HEK293T (cell line): ENCODE data around the gene HTR3C.
"Not testable (repeated sequence)": the region's sequence is repeated elsewhere in the genome, so short reads cannot be mapped to it uniquely, and the experiment has no call there.

Experiments used
- CTCF ChIA-PET: fragments of 350-600 bp; formaldehyde crosslinking; extraction: SDS; loops from one replicate; lab custom pipeline; 2021; ENCODE audit warnings: antibody characterized with exemption, inconsistent platforms; lab: Yijun Ruan, JAX
- POLR2A ChIA-PET: fragments of 350-600 bp; formaldehyde crosslinking; extraction: SDS; loops from one replicate; lab custom pipeline; 2020; ENCODE audit warnings: antibody characterized with exemption, inconsistent platforms; lab: Yijun Ruan, JAX
- DNase-seq: peaks from one replicate; pipeline ENCODE4 v3.0.0; 2012; ENCODE audit warnings: mixed read lengths; ENCODE audit errors: extremely low spot score
- ARNT ChIP-seq: fragments of 450-650 bp; IDR thresholded peaks from 2 replicates; pipeline ENCODE4 v1.6.1; 2017; ENCODE audit warnings: mild to moderate bottlenecking
- BHLHE40 ChIP-seq: fragments of 450-650 bp; IDR thresholded peaks from 2 replicates; pipeline ENCODE4 v1.6.1; 2016; ENCODE audit warnings: mild to moderate bottlenecking, moderate library complexity, borderline replicate concordance
- CTBP1 ChIP-seq: fragments of 450-650 bp; IDR thresholded peaks from 2 replicates; pipeline ENCODE4 v1.6.1; 2016; ENCODE audit warnings: borderline replicate concordance
- ELF4 ChIP-seq: fragments of 450-650 bp; IDR thresholded peaks from 2 replicates; pipeline ENCODE4 v1.6.1; 2017; ENCODE audit warnings: antibody characterized with exemption
- FOXA1 ChIP-seq: fragments of 450-650 bp; IDR thresholded peaks from 2 replicates; pipeline ENCODE4 v1.6.1; 2016; ENCODE audit warnings: mild to moderate bottlenecking
- FOXK2 ChIP-seq: fragments of 450-650 bp; IDR thresholded peaks from 2 replicates; pipeline ENCODE4 v1.6.1; 2016; ENCODE audit warnings: mild to moderate bottlenecking
- FOXM1 ChIP-seq: fragments of 450-650 bp; IDR thresholded peaks from 2 replicates; pipeline ENCODE4 v1.6.1; 2017; ENCODE audit warnings: mild to moderate bottlenecking, borderline replicate concordance
- HDGF ChIP-seq: fragments of 450-650 bp; IDR thresholded peaks from 2 replicates; pipeline ENCODE4 v1.6.1; 2017; ENCODE audit warnings: antibody characterized with exemption, borderline replicate concordance
- L3MBTL2 ChIP-seq: fragments of 450-650 bp; conservative IDR thresholded peaks from 2 replicates; pipeline ENCODE4 v1.6.1; 2016; ENCODE audit warnings: mild to moderate bottlenecking
- LEF1 ChIP-seq: fragments of 450-650 bp; IDR thresholded peaks from 2 replicates; pipeline ENCODE4 v1.6.1; 2017; ENCODE audit warnings: mild to moderate bottlenecking, borderline replicate concordance
- NFRKB ChIP-seq: fragments of 450-650 bp; IDR thresholded peaks from 2 replicates; pipeline ENCODE4 v1.6.1; 2016; ENCODE audit warnings: mild to moderate bottlenecking, moderate library complexity
- PKNOX1 ChIP-seq: fragments of 450-650 bp; IDR thresholded peaks from 2 replicates; pipeline ENCODE4 v1.6.1; 2016
- SP1 ChIP-seq: fragments of 450-650 bp; IDR thresholded peaks from 2 replicates; pipeline ENCODE4 v1.6.1; 2017
- SUZ12 ChIP-seq: fragments of 450-650 bp; IDR thresholded peaks from 2 replicates; pipeline ENCODE4 v1.6.1; 2016; ENCODE audit warnings: mild to moderate bottlenecking
- TARDBP ChIP-seq: fragments of 450-650 bp; IDR thresholded peaks from 2 replicates; pipeline ENCODE4 v1.6.1; 2016
- ZNF384 ChIP-seq: fragments of 450-650 bp; IDR thresholded peaks from 2 replicates; pipeline ENCODE4 v1.6.1; 2016

Gene HTR3C

GRCh38 chr3:184029443-184029842, 23.4 kb upstream of the HTR3C start:
- TF ChIP-seq FOXA1 (no peak), SP1 (no peak), SUZ12 (no peak), NFRKB (no peak), PKNOX1 (no peak), BHLHE40 (no peak), ARNT (no peak), LEF1 (no peak), ZNF384 (no peak), L3MBTL2 (no peak), FOXM1 (no peak)
- POLR2A ChIA-PET = no interaction called here
- no peak for DNase-seq
- CTCF ChIA-PET = no interaction called here

GRCh38 chr3:184030536-184030935, 22.3 kb upstream of the HTR3C start:
- DNase-seq = no peak
- TF ChIP-seq CTBP1 = no peak
- TF ChIP-seq ZNF384 = no peak
- CTCF ChIA-PET = no interaction called here
- POLR2A ChIA-PET = no interaction called here

GRCh38 chr3:184031187-184031792, 21.6 kb upstream of the HTR3C start, which contains the start of gene HTR3D:
TSS of gene HTR3D (plus strand) at chr3:184031742. CDS start at chr3:184031742, 0 bp downstream.
- POLR2A ChIA-PET = no interaction called here
- CTCF ChIA-PET = no interaction called here
- TF ChIP-seq ARNT (no peak), FOXK2 (no peak)
- DNase-seq = no peak

GRCh38 chr3:184037816-184038215, 15.0 kb upstream of the HTR3C start:
- ChIA-PET CTCF (no interaction called here), POLR2A (no interaction called here)
- no peak for TF ChIP-seq SP1
- no peak for TF ChIP-seq TARDBP
- TF ChIP-seq HDGF = no peak
- TF ChIP-seq SUZ12 = no peak
- TF ChIP-seq ELF4 = no peak
- no peak for TF ChIP-seq LEF1
- no peak for TF ChIP-seq ZNF384
- no peak for TF ChIP-seq CTBP1
- TF ChIP-seq ARNT = no peak
- TF ChIP-seq NFRKB = no peak
- no peak for TF ChIP-seq FOXA1
- no peak for TF ChIP-seq FOXM1
- no peak for TF ChIP-seq PKNOX1
- no peak for TF ChIP-seq L3MBTL2
- TF ChIP-seq FOXK2 = no peak
- TF ChIP-seq BHLHE40 = no peak
- no peak for DNase-seq

- DNase-seq, CTCF ChIA-PET, POLR2A ChIA-PET: not testable (repeated sequence)
Observed at GRCh38 chr3:184038307-184038706, 14.5 kb upstream of the HTR3C start.

- ChIA-PET CTCF (no interaction called here), POLR2A (interaction anchor here (0.8 kb wide), 1 partner anchor 95 kb away, joined by 3 read pairs; the partner anchor contains the start of gene EIF2B5)
- DNase-seq = no peak
- TF ChIP-seq FOXM1 (no peak), SP1 (no peak), L3MBTL2 (no peak), ZNF384 (no peak), SUZ12 (no peak), HDGF (no peak), PKNOX1 (no peak), ELF4 (no peak), BHLHE40 (no peak), ARNT (no peak), TARDBP (no peak), CTBP1 (no peak), NFRKB (no peak), LEF1 (no peak)
Observed at GRCh38 chr3:184039414-184039813, 13.4 kb upstream of the HTR3C start.

GRCh38 chr3:184040010-184040409, 12.8 kb upstream of the HTR3C start:
- TF ChIP-seq FOXK2 = no peak
- no peak for TF ChIP-seq SUZ12
- no peak for TF ChIP-seq FOXA1
- TF ChIP-seq SP1 = no peak
- TF ChIP-seq BHLHE40 = no peak
- TF ChIP-seq NFRKB = no peak
- TF ChIP-seq ZNF384 = no peak
- no peak for TF ChIP-seq TARDBP
- TF ChIP-seq FOXM1 = no peak
- no peak for TF ChIP-seq ARNT
- TF ChIP-seq LEF1 = no peak
- TF ChIP-seq ELF4 = no peak
- CTCF ChIA-PET = no interaction called here

More at GRCh38 chr3:184040010-184040409, 12.8 kb upstream of the HTR3C start:
- peak; percentile 31 for DNase-seq
- POLR2A ChIA-PET = interaction anchor here (0.8 kb wide), 1 partner anchor 95 kb away, joined by 3 read pairs; the partner anchor contains the start of gene EIF2B5
